HEK293 (cell line): ENCODE measurements around the gene PLEKHH3.
A peak's percentile ranks its signal among the peaks of the same experiment; 100 is the strongest.

Experiments
- BCL6B ChIP-seq: fragments of 450-650 bp; formaldehyde crosslinking; IDR thresholded peaks from 2 replicates; pipeline ENCODE4 v1.5.1; 2017; ENCODE audit warnings: missing biosample characterization, missing genetic modification characterization
- ELK4 ChIP-seq: IDR thresholded peaks from 2 replicates; pipeline ENCODE4 v1.6.1; 2011; ENCODE audit warnings: mild to moderate bottlenecking, low read depth, low read length, borderline replicate concordance
- GLIS2 ChIP-seq: fragments of 450-650 bp; formaldehyde crosslinking; IDR thresholded peaks from 2 replicates; pipeline ENCODE4 v1.5.1; 2016; ENCODE audit warnings: missing biosample characterization, missing genetic modification characterization
- INSM2 ChIP-seq: fragments of 450-650 bp; formaldehyde crosslinking; IDR thresholded peaks from 2 replicates; pipeline ENCODE4 v1.5.1; 2016; ENCODE audit warnings: missing biosample characterization, missing genetic modification characterization
- KLF1 ChIP-seq: fragments of 450-650 bp; formaldehyde crosslinking; IDR thresholded peaks from 2 replicates; pipeline ENCODE4 v1.5.1; 2016; ENCODE audit warnings: missing biosample characterization, missing genetic modification characterization
- KLF8 ChIP-seq: fragments of 450-650 bp; formaldehyde crosslinking; IDR thresholded peaks from 2 replicates; pipeline ENCODE4 v1.5.1; 2016; ENCODE audit warnings: missing biosample characterization, missing genetic modification characterization
- OVOL3 ChIP-seq: fragments of 450-650 bp; formaldehyde crosslinking; IDR thresholded peaks from 2 replicates; pipeline ENCODE4 v1.5.1; 2016; ENCODE audit warnings: missing biosample characterization, missing genetic modification characterization
- SALL2 ChIP-seq: fragments of 450-650 bp; formaldehyde crosslinking; IDR thresholded peaks from 2 replicates; pipeline ENCODE4 v1.5.0; 2017; ENCODE audit warnings: missing biosample characterization, mild to moderate bottlenecking, missing genetic modification characterization, borderline replicate concordance
- SCRT1 ChIP-seq: fragments of 450-650 bp; formaldehyde crosslinking; IDR thresholded peaks from 2 replicates; pipeline ENCODE4 v1.5.1; 2016; ENCODE audit warnings: missing biosample characterization, missing genetic modification characterization, borderline replicate concordance
- YY2 ChIP-seq: fragments of 450-650 bp; formaldehyde crosslinking; IDR thresholded peaks from 2 replicates; pipeline ENCODE4 v1.5.1; 2016; ENCODE audit warnings: missing biosample characterization, missing genetic modification characterization
- ZBTB20 ChIP-seq: fragments of 450-650 bp; formaldehyde crosslinking; IDR thresholded peaks from 2 replicates; pipeline ENCODE4 v1.5.1; 2016; ENCODE audit warnings: missing biosample characterization, missing genetic modification characterization
- ZBTB21 ChIP-seq: fragments of 450-650 bp; formaldehyde crosslinking; IDR thresholded peaks from 2 replicates; pipeline ENCODE4 v1.5.1; 2017; ENCODE audit warnings: missing biosample characterization, missing genetic modification characterization
- ZBTB26 ChIP-seq: fragments of 450-650 bp; formaldehyde crosslinking; optimal IDR thresholded peaks from 2 replicates; pipeline ENCODE3; 2016; ENCODE audit warnings: missing biosample characterization, mild to moderate bottlenecking, missing genetic modification characterization
- ZBTB48 ChIP-seq: fragments of 450-650 bp; formaldehyde crosslinking; IDR thresholded peaks from 2 replicates; pipeline ENCODE4 v1.5.1; 2016; ENCODE audit warnings: missing biosample characterization, missing genetic modification characterization
- ZNF155 ChIP-seq: fragments of 450-650 bp; formaldehyde crosslinking; IDR thresholded peaks from 2 replicates; pipeline ENCODE4 v1.5.1; 2016; ENCODE audit warnings: missing biosample characterization, missing genetic modification characterization
- ZNF174 ChIP-seq: fragments of 450-650 bp; formaldehyde crosslinking; IDR thresholded peaks from 2 replicates; pipeline ENCODE4 v1.5.0; 2017; ENCODE audit warnings: missing biosample characterization, mild to moderate bottlenecking, missing genetic modification characterization
- ZNF211 ChIP-seq: fragments of 450-650 bp; formaldehyde crosslinking; IDR thresholded peaks from 2 replicates; pipeline ENCODE4 v1.5.1; 2016; ENCODE audit warnings: low read depth, missing biosample characterization, missing genetic modification characterization
- ZNF24 ChIP-seq: fragments of 450-650 bp; formaldehyde crosslinking; IDR thresholded peaks from 2 replicates; pipeline ENCODE4 v1.5.1; 2016; ENCODE audit warnings: missing biosample characterization, missing genetic modification characterization
- ZNF26 ChIP-seq: fragments of 450-650 bp; formaldehyde crosslinking; IDR thresholded peaks from 2 replicates; pipeline ENCODE4 v1.5.1; 2016; ENCODE audit warnings: missing biosample characterization, missing genetic modification characterization
- ZNF274 ChIP-seq, 2 experiments: fragments of 200-500 bp in 1 of 2; fragments of 450-650 bp in 1 of 2; sonication (Bioruptor generic) in 1 of 2; formaldehyde crosslinking in 1 of 2; IDR thresholded peaks; 2 replicates each; pipeline versions ENCODE4 v1.5.1 to v1.6.1; 2014 to 2016; ENCODE audit warnings: borderline replicate concordance in 1 of 2, inconsistent platforms in 1 of 2, low read length in 1 of 2, missing biosample characterization in 1 of 2, missing genetic modification characterization in 1 of 2
- ZNF302 ChIP-seq: fragments of 450-650 bp; formaldehyde crosslinking; IDR thresholded peaks from 2 replicates; pipeline ENCODE4 v1.5.1; 2016; ENCODE audit warnings: missing biosample characterization, missing genetic modification characterization, low read depth
- ZNF37A ChIP-seq: fragments of 450-650 bp; IDR thresholded peaks from 2 replicates; pipeline ENCODE4 v1.5.1; 2018; ENCODE audit warnings: missing biosample characterization, missing genetic modification characterization
- ZNF391 ChIP-seq: fragments of 450-650 bp; formaldehyde crosslinking; IDR thresholded peaks from 2 replicates; pipeline ENCODE4 v1.5.1; 2016; ENCODE audit warnings: low read depth, missing biosample characterization, missing genetic modification characterization, borderline replicate concordance
- ZNF394 ChIP-seq: fragments of 450-650 bp; formaldehyde crosslinking; IDR thresholded peaks from 2 replicates; pipeline ENCODE4 v1.5.1; 2016; ENCODE audit warnings: missing biosample characterization, missing genetic modification characterization, mild to moderate bottlenecking, moderate library complexity, borderline replicate concordance
- ZNF433 ChIP-seq: fragments of 450-650 bp; formaldehyde crosslinking; IDR thresholded peaks from 2 replicates; pipeline ENCODE4 v1.5.1; 2016; ENCODE audit warnings: missing biosample characterization, missing genetic modification characterization, low read depth
- ZNF501 ChIP-seq: fragments of 450-650 bp; formaldehyde crosslinking; IDR thresholded peaks from 2 replicates; pipeline ENCODE4 v1.5.1; 2016; ENCODE audit warnings: missing biosample characterization, missing genetic modification characterization
- ZNF514 ChIP-seq: fragments of 450-650 bp; formaldehyde crosslinking; IDR thresholded peaks from 2 replicates; pipeline ENCODE4 v1.5.1; 2016; ENCODE audit warnings: missing biosample characterization, missing genetic modification characterization
- ZNF555 ChIP-seq: fragments of 450-650 bp; formaldehyde crosslinking; conservative IDR thresholded peaks from 2 replicates; pipeline ENCODE4 v1.5.1; 2017; ENCODE audit warnings: missing biosample characterization, mild to moderate bottlenecking, missing genetic modification characterization, inconsistent platforms
- ZNF560 ChIP-seq: fragments of 450-650 bp; formaldehyde crosslinking; IDR thresholded peaks from 2 replicates; pipeline ENCODE4 v1.5.1; 2017; ENCODE audit warnings: missing biosample characterization, missing genetic modification characterization, borderline replicate concordance
- ZNF600 ChIP-seq: fragments of 450-650 bp; formaldehyde crosslinking; IDR thresholded peaks from 2 replicates; pipeline ENCODE4 v1.5.1; 2016; ENCODE audit warnings: missing biosample characterization, missing genetic modification characterization
- ZNF660 ChIP-seq: fragments of 450-650 bp; IDR thresholded peaks from 2 replicates; pipeline ENCODE4 v1.5.1; 2018; ENCODE audit warnings: missing biosample characterization, mild to moderate bottlenecking, missing genetic modification characterization
- ZNF707 ChIP-seq: fragments of 450-650 bp; formaldehyde crosslinking; IDR thresholded peaks from 2 replicates; pipeline ENCODE4 v1.5.1; 2016; ENCODE audit warnings: missing biosample characterization, missing genetic modification characterization
- ZNF792 ChIP-seq: fragments of 450-650 bp; formaldehyde crosslinking; IDR thresholded peaks from 2 replicates; pipeline ENCODE4 v1.5.1; 2016; ENCODE audit warnings: missing biosample characterization, missing genetic modification characterization
- ZSCAN30 ChIP-seq: fragments of 450-650 bp; IDR thresholded peaks from 2 replicates; pipeline ENCODE4 v1.5.1; 2018; ENCODE audit warnings: missing biosample characterization, mild to moderate bottlenecking, missing genetic modification characterization, moderate library complexity

The PLEKHH3 gene

GRCh38 chr17:42623732-42624596 lies 52.8 kb downstream of the PLEKHH3 start (continued):
- TF ChIP-seq YY2 (tag by site-specific recombination), result no peak
- peak; percentile 83 for TF ChIP-seq ZNF600 (tag by site-specific recombination)
- TF ChIP-seq ZNF211 (tag by site-specific recombination), result no peak
- TF ChIP-seq ZNF555 (tag by site-specific recombination), result no peak
- no peak for TF ChIP-seq ZSCAN30 (tag by site-specific recombination)
- no peak for TF ChIP-seq ZNF174 (tag by site-specific recombination)
- no peak for TF ChIP-seq ZNF24 (tag by site-specific recombination)
- no peak for TF ChIP-seq BCL6B (tag by site-specific recombination)
- TF ChIP-seq ELK4, result no peak
- TF ChIP-seq ZBTB20 (tag by site-specific recombination), result no peak
- no peak for TF ChIP-seq ZNF394
- TF ChIP-seq ZBTB21 (tag by site-specific recombination), result 0 out of 2 replicates have a peak, but pooled peaks have one; percentile 9
- TF ChIP-seq ZNF560 (tag by site-specific recombination), result no peak
- TF ChIP-seq ZNF660 (tag by site-specific recombination), result no peak
- TF ChIP-seq ZBTB26 (tag by site-specific recombination), result no peak
- TF ChIP-seq ZNF792 (tag by site-specific recombination), result no peak
- no peak for TF ChIP-seq GLIS2 (tag by site-specific recombination)
- TF ChIP-seq ZNF501, result no peak
- no peak for TF ChIP-seq ZNF391 (tag by site-specific recombination)
- TF ChIP-seq SCRT1, result no peak
- TF ChIP-seq ZNF433 (tag by site-specific recombination), result no peak
- no peak for TF ChIP-seq ZNF155 (tag by site-specific recombination)
- TF ChIP-seq ZNF26 (tag by site-specific recombination), result no peak
- TF ChIP-seq INSM2 (tag by site-specific recombination), result peak; percentile 67
- no peak for TF ChIP-seq ZNF514 (tag by site-specific recombination)
- no peak for TF ChIP-seq ZNF302 (tag by site-specific recombination)
- no peak for TF ChIP-seq ZNF707 (tag by site-specific recombination)
- no peak for TF ChIP-seq KLF8
- TF ChIP-seq KLF1 (tag by site-specific recombination), result no peak
- TF ChIP-seq ZNF37A, result no peak
- no peak for TF ChIP-seq SALL2 (tag by site-specific recombination)
- TF ChIP-seq ZNF274 (IDR thresholded peaks at IDR 0.05; ENCODE audit: low read length), result no peak
- no peak for TF ChIP-seq ZNF274 (tag by site-specific recombination; IDR thresholded peaks at IDR 0.05; ENCODE audit: borderline replicate concordance)
- no peak for TF ChIP-seq ZBTB48 (tag by site-specific recombination)
- no peak for TF ChIP-seq OVOL3 (tag by site-specific recombination)
